Transverse colon (tissue), 4 donors: ENCODE data around the gene GTF3C1. TPM values are rescaled to one million over a fixed set of nuclear protein-coding genes. Genes with fewer than 3 reads are reported as not detected.

Experiments used
- DNase-seq: peaks from one replicate; pipeline ENCODE4 v3.0.0-alpha.2; 2019
- H3K27ac ChIP-seq, 4 donors: fragments of 200-600 bp; sonication (generic); 2 replicates each; pipeline ENCODE4 v1.5.1; 2016 to 2018; ENCODE audit warnings: inconsistent platforms in 4 of 4
- H3K27me3 ChIP-seq: fragments of 200-600 bp; sonication (generic); 2 replicates; pipeline ENCODE4 v1.5.1; 2017; ENCODE audit warnings: inconsistent platforms
- H3K36me3 ChIP-seq, 4 donors: fragments of 200-600 bp; sonication (generic); 2 replicates each; pipeline ENCODE4 v1.5.1; 2017 to 2019; ENCODE audit warnings: inconsistent platforms in 4 of 4
- H3K4me1 ChIP-seq, 4 donors: fragments of 200-600 bp; sonication (generic); 2 replicates each; pipeline ENCODE4 v1.5.1; 2017 to 2020; ENCODE audit warnings: inconsistent platforms in 4 of 4
- H3K4me3 ChIP-seq, 4 donors: fragments of 200-600 bp; sonication (generic); 1 replicate in 1 of 4; 2 replicates in 3 of 4; pipeline versions ENCODE4 v1.5.1 to v1.6.1; 2017 to 2019; ENCODE audit warnings: inconsistent platforms in 4 of 4
- H3K9me3 ChIP-seq, 2 donors: fragments of 200-600 bp; sonication (generic); 2 replicates each; pipeline ENCODE4 v1.5.1; 2017 to 2019; ENCODE audit warnings: inconsistent platforms in 2 of 2
- EP300 ChIP-seq: sonication (generic); formaldehyde crosslinking; IDR thresholded peaks from one replicate; pipeline ENCODE4 v1.6.1; 2017; ENCODE audit warnings: antibody characterized with exemption, low read depth
- POLR2A ChIP-seq: fragments of 450-650 bp; IDR thresholded peaks from one replicate; pipeline ENCODE4 v1.6.1; 2016; ENCODE audit warnings: antibody characterized with exemption, mild to moderate bottlenecking, moderate library complexity
- POLR2AphosphoS5 ChIP-seq, 3 donors: sonication (generic); formaldehyde crosslinking; IDR thresholded peaks; one replicate each; pipeline ENCODE4 v1.6.1; 2016; ENCODE audit warnings: antibody characterized with exemption in 3 of 3
- WGBS, 2 donors: methylation state at CpG; one replicate each; pipeline ENCODE4 v1.1.5; 2018; ENCODE audit warnings: low coverage in 1 of 2; 5-methylcytosine and 5-hydroxymethylcytosine counted together
- in situ Hi-C, 4 donors: fragments of 200-750 bp; cut with MboI; loops; one replicate each; pipeline versions ENCODE4 v1.15.0 to v1.15.1; 2017; ENCODE audit warnings: low sequenced_read_pairs in 3 of 4, low pct_ligation_motif_present in 1 of 4, low pct_unique_long_range_greater_than_20kb in 1 of 4
- intact Hi-C: fragments of 100-400 bp; cut with DNase I; formaldehyde crosslinking; loops from one replicate; pipeline ENCODE4 v1.15.1; 2023; ENCODE audit warnings: low total_unique reads
- total RNA-seq, 4 donors: library from RNA; depleted of rRNA; stranded (reverse); fragments of >200 nt; gene quantifications; one replicate each; pipeline ENCODE4 v1.1.0, GENCODE V29; 2016
- TF ChIP-seq, protein P1 (sequence below), 5 experiments: fragments of 200-600 bp in 3 of 5; fragments of 450-650 bp in 2 of 5; sonication (generic) in 3 of 5; IDR thresholded peaks; 1 replicate in 2 of 5; 2 replicates in 3 of 5; pipeline ENCODE4 v1.5.1; 2016 to 2017; ENCODE audit warnings: antibody characterized with exemption in 5 of 5, inconsistent platforms in 3 of 5, mild to moderate bottlenecking in 2 of 5, moderate library complexity in 1 of 5

GTF3C1 gene
- total RNA-seq, 4 donors from 2014 or later: 49.6 to 129 (median 60.1) TPM

DNA sequence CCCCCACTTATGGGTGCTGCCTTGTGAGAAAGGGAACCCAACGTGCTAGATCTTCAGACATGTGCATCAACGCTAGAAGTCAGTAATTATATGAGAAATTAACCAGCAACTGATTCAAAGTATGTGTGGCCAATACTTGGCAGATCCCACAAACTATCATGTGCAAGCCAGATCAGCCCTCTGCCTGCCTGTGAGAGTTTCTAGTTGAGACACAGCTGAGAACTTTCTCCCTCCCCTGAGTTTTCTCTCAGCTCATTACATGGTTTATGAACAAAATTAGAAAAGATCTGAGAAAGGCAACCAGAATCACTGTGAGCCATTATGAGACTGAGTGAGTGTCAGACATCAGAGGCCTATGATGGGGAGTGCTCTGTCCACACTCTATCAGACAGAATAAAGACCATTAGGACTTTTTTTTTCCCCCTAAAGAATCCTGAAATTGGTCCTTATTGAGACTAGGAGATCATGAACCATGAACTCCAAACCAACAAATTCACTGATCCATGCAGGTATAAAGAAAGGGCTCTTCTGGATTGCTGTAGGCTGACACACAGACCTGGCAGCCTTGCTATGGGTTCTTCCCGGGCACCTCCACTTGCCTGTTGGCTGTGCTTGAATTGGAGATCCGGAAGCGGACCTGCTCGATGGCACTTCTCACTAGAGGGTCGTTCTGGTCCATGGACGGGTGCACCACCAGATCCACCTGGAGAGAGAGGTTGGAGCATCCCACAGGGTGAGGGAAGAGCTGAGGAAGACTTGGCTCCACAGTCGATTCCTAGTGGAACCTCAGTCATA lies 51.5 kb downstream of the GTF3C1 start:
- in situ Hi-C loops (no loop called here), intact Hi-C loops (no loop called here)
- peaks cover 0 to 80% (median 33%) of the 10 kb centered on the region in 4 donors for H3K36me3 ChIP-seq
- no peaks in the 10 kb centered on the region for H3K27me3 ChIP-seq
- no peaks in the 10 kb centered on the region for H3K9me3 ChIP-seq
- WGBS, 2 donors: 83 to 89% methylated on average over 1 to 9 of the region's 9 CpGs
- no peak for TF ChIP-seq POLR2A
- no peak for TF ChIP-seq EP300
- no peak for TF ChIP-seq POLR2AphosphoS5 (IDR thresholded peaks at IDR 0.05)
- TF ChIP-seq, protein P1, sequence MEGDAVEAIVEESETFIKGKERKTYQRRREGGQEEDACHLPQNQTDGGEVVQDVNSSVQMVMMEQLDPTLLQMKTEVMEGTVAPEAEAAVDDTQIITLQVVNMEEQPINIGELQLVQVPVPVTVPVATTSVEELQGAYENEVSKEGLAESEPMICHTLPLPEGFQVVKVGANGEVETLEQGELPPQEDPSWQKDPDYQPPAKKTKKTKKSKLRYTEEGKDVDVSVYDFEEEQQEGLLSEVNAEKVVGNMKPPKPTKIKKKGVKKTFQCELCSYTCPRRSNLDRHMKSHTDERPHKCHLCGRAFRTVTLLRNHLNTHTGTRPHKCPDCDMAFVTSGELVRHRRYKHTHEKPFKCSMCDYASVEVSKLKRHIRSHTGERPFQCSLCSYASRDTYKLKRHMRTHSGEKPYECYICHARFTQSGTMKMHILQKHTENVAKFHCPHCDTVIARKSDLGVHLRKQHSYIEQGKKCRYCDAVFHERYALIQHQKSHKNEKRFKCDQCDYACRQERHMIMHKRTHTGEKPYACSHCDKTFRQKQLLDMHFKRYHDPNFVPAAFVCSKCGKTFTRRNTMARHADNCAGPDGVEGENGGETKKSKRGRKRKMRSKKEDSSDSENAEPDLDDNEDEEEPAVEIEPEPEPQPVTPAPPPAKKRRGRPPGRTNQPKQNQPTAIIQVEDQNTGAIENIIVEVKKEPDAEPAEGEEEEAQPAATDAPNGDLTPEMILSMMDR (IDR thresholded peaks at IDR 0.05): no peak
- no peak overlapping the region for H3K4me3 ChIP-seq
- no peak overlapping the region for H3K27ac ChIP-seq
- H3K4me1 ChIP-seq: no peaks in the 10 kb centered on the region
- no peak for DNase-seq

DNA sequence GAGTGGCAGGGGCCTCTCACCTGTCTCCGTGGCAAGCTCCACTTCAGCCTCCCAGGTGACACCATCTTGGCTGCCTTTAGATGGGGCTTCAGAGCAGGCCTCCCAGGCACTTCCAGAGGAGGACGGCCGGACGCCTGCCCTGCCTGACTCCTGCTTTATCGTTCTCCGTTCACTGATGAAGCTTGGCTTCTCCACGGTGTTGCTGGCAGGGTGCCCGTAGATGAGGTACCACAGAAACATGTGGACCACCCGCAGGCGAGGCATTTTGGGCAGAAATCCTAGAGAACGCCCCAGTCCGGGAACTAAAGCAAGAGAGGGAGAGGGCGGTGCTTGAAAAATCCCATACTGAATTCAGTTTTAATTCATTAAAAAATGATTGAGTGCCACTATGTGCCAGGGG lies 54.5 kb downstream of the GTF3C1 start:
- H3K36me3 ChIP-seq: peaks cover 0 to 73% (median 33%) of the 10 kb centered on the region in 4 donors
- no peak overlapping the region for H3K27ac ChIP-seq
- in situ Hi-C loops (no loop called here), intact Hi-C loops (no loop called here)
- DNase-seq: no peak
- TF ChIP-seq POLR2AphosphoS5 (IDR thresholded peaks at IDR 0.05) (no peak), EP300 (no peak)
- H3K4me3 ChIP-seq: no peak overlapping the region
- H3K27me3 ChIP-seq: no peaks in the 10 kb centered on the region
- 84 to 100% methylated on average over 1 to 13 of the region's 13 CpGs for WGBS, 2 donors
- H3K4me1 ChIP-seq: no peaks in the 10 kb centered on the region
- H3K9me3 ChIP-seq: no peaks in the 10 kb centered on the region

DNA sequence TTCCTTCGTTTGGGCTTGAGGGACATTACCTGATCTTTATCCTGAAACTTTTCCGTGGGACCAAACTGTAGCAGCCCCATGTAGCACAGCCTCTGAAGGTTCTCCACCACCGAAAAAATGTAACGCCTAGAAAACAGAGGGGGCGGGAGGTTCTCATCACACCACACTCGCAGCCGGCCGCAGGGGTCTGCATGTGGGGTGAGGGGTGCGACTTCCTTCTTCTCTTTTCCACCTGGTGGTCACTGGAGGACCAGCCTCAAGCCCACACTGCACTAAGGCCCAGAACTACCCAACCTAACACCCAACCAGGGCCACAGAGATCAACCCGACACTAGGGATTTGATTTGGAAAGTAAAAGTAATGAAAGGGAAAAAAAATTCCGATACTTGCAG lies 57.1 kb downstream of the GTF3C1 start:
- Histone ChIP-seq H3K27ac (no peak overlapping the region), H3K9me3 (no peaks in the 10 kb centered on the region), H3K4me1 (no peaks in the 10 kb centered on the region), H3K4me3 (no peak overlapping the region), H3K36me3 (peaks cover 0 to 71% (median 35%) of the 10 kb centered on the region in 4 donors), H3K27me3 (no peaks in the 10 kb centered on the region)
- in situ Hi-C loops: no loop called here
- intact Hi-C loops: no loop called here
- TF ChIP-seq POLR2AphosphoS5 (IDR thresholded peaks at IDR 0.05) (no peak), EP300 (no peak), POLR2A (no peak)
- TF ChIP-seq, protein P1 (IDR thresholded peaks at IDR 0.05): no peak
- DNase-seq: no peak
- 90 to 92% methylated on average over 4 to 11 of the region's 11 CpGs for WGBS, 2 donors

DNA sequence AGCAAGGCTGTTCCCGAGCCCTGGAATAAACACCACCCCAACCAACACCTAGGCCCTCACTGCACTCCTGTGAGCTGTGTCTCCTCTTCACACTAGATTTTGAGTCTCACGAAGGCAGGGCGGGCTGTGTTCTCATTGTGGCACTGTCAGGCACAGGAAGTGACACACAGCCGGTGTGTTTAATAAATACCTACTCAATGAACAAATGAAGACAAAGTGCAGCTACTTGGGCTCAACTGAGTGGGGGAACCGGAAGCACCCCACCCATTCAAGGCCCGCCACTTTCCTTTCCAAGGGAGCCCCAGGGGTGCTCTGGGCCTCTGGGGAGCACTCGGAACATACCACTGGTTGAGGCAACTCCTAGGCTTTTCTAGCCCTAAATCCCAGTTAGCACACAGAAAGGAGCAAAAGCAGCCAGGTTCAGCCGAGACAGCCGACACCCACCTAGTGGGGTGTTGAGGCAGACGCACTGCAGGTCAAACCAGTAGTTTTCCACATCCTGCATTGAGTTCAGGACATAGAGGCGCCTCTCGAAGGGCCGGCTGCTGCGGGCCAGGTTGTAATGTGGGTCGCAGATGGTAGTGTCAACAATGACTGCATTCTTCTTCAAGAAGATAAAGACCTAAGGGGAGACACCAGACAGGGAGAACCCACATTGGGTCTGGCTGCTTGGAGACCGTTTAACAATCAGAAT lies 57.7 kb downstream of the GTF3C1 start:
- no peak for TF ChIP-seq POLR2A
- no peak for TF ChIP-seq EP300
- TF ChIP-seq, protein P1 (IDR thresholded peaks at IDR 0.05): no peak
- TF ChIP-seq POLR2AphosphoS5 (IDR thresholded peaks at IDR 0.05): no peak
- H3K36me3 ChIP-seq: peaks cover 0 to 70% (median 35%) of the 10 kb centered on the region in 4 donors
- H3K27ac ChIP-seq: no peak overlapping the region
- in situ Hi-C loops: no loop called here
- H3K4me3 ChIP-seq: no peak overlapping the region
- no peaks in the 10 kb centered on the region for H3K4me1 ChIP-seq
- H3K27me3 ChIP-seq: no peaks in the 10 kb centered on the region
- DNase-seq: no peak
- no peaks in the 10 kb centered on the region for H3K9me3 ChIP-seq
- WGBS, 2 donors: 88 to 97% methylated on average over 6 to 16 of the region's 16 CpGs
- intact Hi-C loops: no loop called here
